Panc1 (cell line): ENCODE data around the gene ADARB1. TPM values are rescaled to one million over a fixed set of nuclear protein-coding genes. Genes with fewer than 3 reads are reported as not detected.

Source experiments
- ATAC-seq: fragments of 200-7000 bp; cut with Tn5 transposase; 2 replicates; pipeline ENCODE4 v1.9.1; 2020; ENCODE audit warnings: mild to moderate bottlenecking, moderate library complexity
- BruUV-seq: library from RNA; stranded (reverse); fragments of 400-500 nt; replicated peaks from 2 replicates; lab custom pipeline; 2021; lab: Mats Ljungman, UMichigan
- CTCF ChIA-PET: fragments of 300-600 bp; sonication (Branson Sonifier 250); formaldehyde crosslinking; loops from one replicate; lab custom pipeline; 2022; ENCODE audit warnings: antibody characterized with exemption; lab: Charles Lee
- POLR2A ChIA-PET: fragments of 300-600 bp; sonication (Branson Sonifier 250); formaldehyde crosslinking; loops from one replicate; lab custom pipeline; 2022; ENCODE audit warnings: antibody characterized with exemption; lab: Charles Lee
- DNase-seq: peaks from one replicate; pipeline ENCODE4 v3.0.0-alpha.2; 2010; ENCODE audit warnings: low read depth, low spot score
- H3K27ac ChIP-seq: 2 replicates; pipeline ENCODE4 v1.5.1; 2011; ENCODE audit warnings: mild to moderate bottlenecking, low read length, inconsistent platforms
- H3K27me3 ChIP-seq: fragments of 200-500 bp; sonication (Bioruptor generic); 2 replicates; pipeline ENCODE4 v1.6.0; 2014; ENCODE audit warnings: low read length, inconsistent platforms; ENCODE audit not compliant: control insufficient read depth, insufficient read depth
- H3K36me3 ChIP-seq: fragments of 200-500 bp; sonication (Bioruptor generic); 2 replicates; pipeline ENCODE4 v1.5.1; 2014; ENCODE audit warnings: inconsistent platforms, mild to moderate bottlenecking, low read length, moderate library complexity; ENCODE audit not compliant: control insufficient read depth, insufficient read depth
- H3K4me1 ChIP-seq: 2 replicates; pipeline ENCODE4 v1.5.1; 2011; ENCODE audit warnings: inconsistent platforms, mild to moderate bottlenecking, low read length, moderate library complexity; ENCODE audit not compliant: control insufficient read depth, insufficient read depth
- H3K4me3 ChIP-seq, 2 experiments: 2 replicates each; pipeline ENCODE4 v1.5.1; 2011 to 2012; ENCODE audit warnings: low read depth in 2 of 2, low read length in 2 of 2, mild to moderate bottlenecking in 2 of 2, inconsistent platforms in 1 of 2, moderate library complexity in 1 of 2
- H3K9me3 ChIP-seq: fragments of 200-500 bp; sonication (Bioruptor generic); 2 replicates; pipeline ENCODE4 v1.5.1; 2014; ENCODE audit warnings: low read depth, mild to moderate bottlenecking, inconsistent platforms, low read length, moderate library complexity; ENCODE audit not compliant: control insufficient read depth, insufficient read depth
- POLR2AphosphoS5 ChIP-seq: IDR thresholded peaks from 2 replicates; pipeline ENCODE4 v1.6.1; 2012; ENCODE audit warnings: mild to moderate bottlenecking, low read depth, low read length, moderate library complexity
- SIN3A ChIP-seq: IDR thresholded peaks from 2 replicates; pipeline ENCODE4 v1.6.1; 2012; ENCODE audit warnings: low read depth, mild to moderate bottlenecking, low read length, moderate library complexity, borderline replicate concordance; ENCODE audit not compliant: insufficient read depth
- TCF7L2 ChIP-seq: IDR thresholded peaks from 2 replicates; pipeline ENCODE4 v1.6.1; 2011; ENCODE audit warnings: mild to moderate bottlenecking, low read depth, low read length, inconsistent platforms
- in situ Hi-C: cut with HindIII; loops from 2 replicates; pipeline ENCODE4 v1.10.0; 2016; ENCODE audit warnings: low sequenced_read_pairs, low pct_unique_long_range_greater_than_20kb
- intact Hi-C: fragments of 100-400 bp; cut with micrococcal nuclease; formaldehyde crosslinking; loops from one replicate; pipeline ENCODE4 v1.10.0; 2022; ENCODE audit not compliant: unreplicated experiment
- total RNA-seq: library from RNA; stranded (reverse); gene quantifications from one replicate; pipeline ENCODE4 v1.2.1, GENCODE V29; 2021; ENCODE audit not compliant: unreplicated experiment
- TF ChIP-seq, protein P1 (sequence below), 2 experiments: IDR thresholded peaks; 2 replicates each; pipeline ENCODE4 v1.6.1; 2011 to 2012; ENCODE audit warnings: low read depth in 2 of 2, control low read depth in 1 of 2, low read length in 1 of 2, mild to moderate bottlenecking in 1 of 2, moderate library complexity in 1 of 2; ENCODE audit not compliant: insufficient read depth in 1 of 2
- TF ChIP-seq, protein P2 (sequence below): fragments of 450-650 bp; IDR thresholded peaks from 2 replicates; pipeline ENCODE4 v1.5.1; 2017; ENCODE audit warnings: mild to moderate bottlenecking

Gene ADARB1
- total RNA-seq, 1 experiment from 2014 or later = 15.0 TPM

DNA sequence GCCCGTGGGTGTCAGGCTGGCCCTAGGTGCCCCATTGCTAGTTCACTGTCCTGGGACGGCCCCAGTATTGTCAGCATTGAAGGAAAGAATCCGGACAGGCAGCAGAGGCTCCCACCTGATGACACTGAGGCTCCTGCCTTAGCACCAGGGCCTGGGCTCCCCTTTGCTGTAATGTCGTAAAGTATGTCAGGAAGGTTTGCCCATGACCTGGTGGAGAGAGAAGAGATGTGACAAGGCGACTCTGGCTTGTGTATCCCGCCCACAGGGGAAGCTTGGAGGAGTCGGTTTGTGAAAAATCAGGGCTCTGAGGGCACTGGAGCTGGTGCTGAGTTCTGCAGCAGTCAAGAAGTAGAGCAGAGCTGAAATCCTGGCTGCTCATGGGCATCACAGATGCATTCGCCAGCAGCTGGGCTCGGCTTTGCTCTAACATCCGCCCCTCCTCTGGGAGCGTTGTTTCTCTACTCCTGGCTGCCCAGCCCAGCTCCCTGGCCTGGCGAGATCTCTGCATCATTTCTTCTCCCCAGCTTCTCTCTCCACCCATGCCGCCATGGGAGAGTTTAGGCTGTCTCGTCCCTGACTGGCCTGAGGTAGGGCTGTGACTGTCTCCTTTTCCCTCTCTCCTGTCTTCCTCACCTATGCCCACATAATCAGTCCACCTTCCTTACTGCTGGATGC is 74.1 kb downstream of the ADARB1 start:
- intact Hi-C loops = loop anchor here (10.0 kb wide), 1 partner anchor 126 kb away; no protein-coding TSS in a partner anchor
- in situ Hi-C loops = no loop called here
- ATAC-seq (no peak), DNase-seq (no peak)
- H3K36me3 ChIP-seq = no peaks in the 10 kb centered on the region
- H3K4me3 ChIP-seq = no peak overlapping the region
- H3K9me3 ChIP-seq = no peaks in the 10 kb centered on the region
- CTCF ChIA-PET = interaction anchor here (1.0 kb wide), 1 partner anchor 8 kb away, joined by 5 read pairs; no protein-coding TSS in a partner anchor
- H3K27ac ChIP-seq = no peak overlapping the region
- no TSS peak for BruUV-seq
- TF ChIP-seq SIN3A (no peak), TCF7L2 (no peak), POLR2AphosphoS5 (no peak)
- TF ChIP-seq, protein P1, sequence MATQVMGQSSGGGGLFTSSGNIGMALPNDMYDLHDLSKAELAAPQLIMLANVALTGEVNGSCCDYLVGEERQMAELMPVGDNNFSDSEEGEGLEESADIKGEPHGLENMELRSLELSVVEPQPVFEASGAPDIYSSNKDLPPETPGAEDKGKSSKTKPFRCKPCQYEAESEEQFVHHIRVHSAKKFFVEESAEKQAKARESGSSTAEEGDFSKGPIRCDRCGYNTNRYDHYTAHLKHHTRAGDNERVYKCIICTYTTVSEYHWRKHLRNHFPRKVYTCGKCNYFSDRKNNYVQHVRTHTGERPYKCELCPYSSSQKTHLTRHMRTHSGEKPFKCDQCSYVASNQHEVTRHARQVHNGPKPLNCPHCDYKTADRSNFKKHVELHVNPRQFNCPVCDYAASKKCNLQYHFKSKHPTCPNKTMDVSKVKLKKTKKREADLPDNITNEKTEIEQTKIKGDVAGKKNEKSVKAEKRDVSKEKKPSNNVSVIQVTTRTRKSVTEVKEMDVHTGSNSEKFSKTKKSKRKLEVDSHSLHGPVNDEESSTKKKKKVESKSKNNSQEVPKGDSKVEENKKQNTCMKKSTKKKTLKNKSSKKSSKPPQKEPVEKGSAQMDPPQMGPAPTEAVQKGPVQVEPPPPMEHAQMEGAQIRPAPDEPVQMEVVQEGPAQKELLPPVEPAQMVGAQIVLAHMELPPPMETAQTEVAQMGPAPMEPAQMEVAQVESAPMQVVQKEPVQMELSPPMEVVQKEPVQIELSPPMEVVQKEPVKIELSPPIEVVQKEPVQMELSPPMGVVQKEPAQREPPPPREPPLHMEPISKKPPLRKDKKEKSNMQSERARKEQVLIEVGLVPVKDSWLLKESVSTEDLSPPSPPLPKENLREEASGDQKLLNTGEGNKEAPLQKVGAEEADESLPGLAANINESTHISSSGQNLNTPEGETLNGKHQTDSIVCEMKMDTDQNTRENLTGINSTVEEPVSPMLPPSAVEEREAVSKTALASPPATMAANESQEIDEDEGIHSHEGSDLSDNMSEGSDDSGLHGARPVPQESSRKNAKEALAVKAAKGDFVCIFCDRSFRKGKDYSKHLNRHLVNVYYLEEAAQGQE (IDR thresholded peaks at IDR 0.05; ENCODE audit: insufficient read depth in 1 of 2, low read depth in 2 of 2, low read length in 1 of 2) = no peak
- TF ChIP-seq, protein P2, sequence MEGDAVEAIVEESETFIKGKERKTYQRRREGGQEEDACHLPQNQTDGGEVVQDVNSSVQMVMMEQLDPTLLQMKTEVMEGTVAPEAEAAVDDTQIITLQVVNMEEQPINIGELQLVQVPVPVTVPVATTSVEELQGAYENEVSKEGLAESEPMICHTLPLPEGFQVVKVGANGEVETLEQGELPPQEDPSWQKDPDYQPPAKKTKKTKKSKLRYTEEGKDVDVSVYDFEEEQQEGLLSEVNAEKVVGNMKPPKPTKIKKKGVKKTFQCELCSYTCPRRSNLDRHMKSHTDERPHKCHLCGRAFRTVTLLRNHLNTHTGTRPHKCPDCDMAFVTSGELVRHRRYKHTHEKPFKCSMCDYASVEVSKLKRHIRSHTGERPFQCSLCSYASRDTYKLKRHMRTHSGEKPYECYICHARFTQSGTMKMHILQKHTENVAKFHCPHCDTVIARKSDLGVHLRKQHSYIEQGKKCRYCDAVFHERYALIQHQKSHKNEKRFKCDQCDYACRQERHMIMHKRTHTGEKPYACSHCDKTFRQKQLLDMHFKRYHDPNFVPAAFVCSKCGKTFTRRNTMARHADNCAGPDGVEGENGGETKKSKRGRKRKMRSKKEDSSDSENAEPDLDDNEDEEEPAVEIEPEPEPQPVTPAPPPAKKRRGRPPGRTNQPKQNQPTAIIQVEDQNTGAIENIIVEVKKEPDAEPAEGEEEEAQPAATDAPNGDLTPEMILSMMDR = no peak
- POLR2A ChIA-PET = no interaction called here
- no peaks in the 10 kb centered on the region for H3K4me1 ChIP-seq
- H3K27me3 ChIP-seq = no peaks in the 10 kb centered on the region

DNA sequence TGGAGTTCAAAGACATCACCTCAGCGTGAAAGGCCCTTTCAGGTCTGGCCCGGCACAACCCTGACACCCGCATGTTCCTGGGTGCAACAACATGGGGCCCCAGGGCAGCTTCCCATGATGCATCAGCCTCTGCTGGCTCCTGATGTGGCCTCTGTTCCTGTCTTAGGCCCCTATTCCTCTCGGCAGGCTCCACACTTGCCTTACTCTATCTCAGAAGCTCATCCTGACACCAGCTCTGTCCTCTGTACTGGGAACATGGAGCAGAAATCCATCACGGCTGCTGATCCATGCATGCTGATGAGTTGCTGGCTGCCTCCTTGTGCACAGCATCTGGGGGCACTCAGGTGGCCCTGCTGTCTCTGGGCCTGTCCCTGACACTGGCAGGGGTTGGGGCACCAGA is 74.6 kb downstream of the ADARB1 start:
- in situ Hi-C loops (no loop called here), intact Hi-C loops (loop anchor here (10.0 kb wide), 1 partner anchor 126 kb away; no protein-coding TSS in a partner anchor)
- no peak for DNase-seq
- ChIA-PET CTCF (interaction anchor here (1.0 kb wide), 1 partner anchor 9 kb away, joined by 5 read pairs; no protein-coding TSS in a partner anchor), POLR2A (no interaction called here)
- no peak for TF ChIP-seq TCF7L2
- TF ChIP-seq, protein P1 (IDR thresholded peaks at IDR 0.05; ENCODE audit: insufficient read depth in 1 of 2, low read depth in 2 of 2, low read length in 1 of 2) = no peak
- no peak for TF ChIP-seq POLR2AphosphoS5
- TF ChIP-seq, protein P2 = no peak
- no peak for TF ChIP-seq SIN3A
- Histone ChIP-seq H3K36me3 (no peaks in the 10 kb centered on the region), H3K4me1 (no peaks in the 10 kb centered on the region), H3K9me3 (no peaks in the 10 kb centered on the region), H3K4me3 (no peak overlapping the region), H3K27me3 (no peaks in the 10 kb centered on the region), H3K27ac (no peak overlapping the region)
- BruUV-seq = no TSS peak
- ATAC-seq = no peak
